ENCODE measurements around the gene FRRS1.

FRRS1 gene

GRCh38 chr1:99675994-99676393 lies 90.4 kb downstream of the FRRS1 start:
- no peak for DNase-seq (ENCODE audit: low read depth)

DNA sequence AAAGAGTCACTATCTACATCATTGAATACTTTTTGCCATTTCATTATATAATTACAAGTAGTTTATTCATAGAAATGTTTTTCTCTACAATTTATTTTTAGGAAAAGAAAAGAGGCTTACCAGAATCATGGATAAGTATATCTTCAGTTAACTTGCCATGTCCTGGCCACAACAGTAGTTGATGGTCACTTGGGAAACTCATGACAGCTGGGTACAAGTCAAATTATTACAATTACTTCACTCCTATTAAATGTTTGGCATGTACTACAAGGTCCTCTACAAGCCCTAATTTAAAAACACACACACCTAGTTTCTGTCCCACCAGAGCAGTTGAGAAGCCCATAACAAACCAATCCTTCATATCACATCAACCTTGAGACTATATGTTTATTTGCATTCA lies 91.1 kb downstream of the FRRS1 start:
- DNase-seq (ENCODE audit: low read depth) = no peak

DNA sequence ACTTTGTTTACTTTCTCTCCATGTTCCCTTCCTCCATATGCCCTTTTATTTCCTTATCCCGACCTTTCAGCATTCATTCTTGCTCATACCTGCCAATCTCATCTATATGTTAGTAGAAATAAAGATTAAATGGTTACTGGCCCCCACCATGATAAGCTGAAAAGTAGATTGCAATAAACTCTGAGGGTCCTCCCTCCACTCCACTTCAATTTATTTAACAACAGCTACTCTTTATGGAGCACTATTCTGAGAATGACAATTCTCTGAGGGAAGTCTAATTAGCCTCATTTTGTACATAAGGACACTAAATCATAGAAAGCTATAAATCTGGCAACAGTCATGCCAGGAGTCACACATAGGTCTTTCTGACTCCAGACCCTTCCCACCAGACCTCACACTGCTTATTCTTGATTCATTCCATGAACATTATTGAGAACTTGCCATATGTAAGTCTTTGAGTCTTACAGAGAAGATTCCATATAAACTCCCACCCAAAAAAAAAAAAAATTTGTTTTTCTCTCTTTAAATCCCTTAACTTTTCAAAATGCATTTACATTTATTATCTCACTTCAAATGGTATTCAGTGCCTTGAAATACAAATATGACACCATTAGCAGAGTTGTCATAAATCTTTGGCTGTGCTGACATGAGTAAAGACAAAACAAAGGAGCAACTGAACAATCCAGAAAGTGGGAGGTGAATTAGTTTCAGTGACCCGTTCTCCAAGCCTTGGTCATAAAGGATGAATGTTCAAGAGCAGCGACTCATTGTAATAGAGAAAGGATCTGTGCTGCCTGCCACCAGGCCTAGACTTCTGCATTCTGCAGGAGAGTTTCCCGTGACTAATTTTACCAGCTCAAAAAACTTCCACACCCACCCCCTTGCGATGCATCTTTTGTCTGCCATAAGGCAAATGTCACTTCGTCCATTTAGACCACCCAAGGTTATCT lies 92.0 kb downstream of the FRRS1 start:
- DNase-seq (ENCODE audit: low read depth) = no peak

DNA sequence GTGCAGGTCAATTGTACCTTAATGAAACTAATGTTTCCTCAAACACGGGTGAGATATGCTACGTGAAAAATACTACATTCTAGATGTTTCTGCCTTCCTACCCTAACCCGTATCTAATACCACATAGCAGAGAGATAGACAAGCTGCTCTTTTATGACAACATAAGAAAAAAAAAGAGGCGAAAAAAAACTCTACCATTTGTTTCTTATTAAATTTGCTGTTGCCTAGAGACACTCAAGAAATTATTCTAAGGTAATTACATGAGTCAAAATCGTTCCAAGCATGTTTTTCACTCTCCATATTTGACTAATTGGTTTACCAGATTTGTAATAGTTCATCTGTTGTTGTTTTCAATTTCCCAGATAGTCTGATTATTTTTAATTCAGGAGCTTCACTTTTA lies 93.1 kb downstream of the FRRS1 start:
- DNase-seq (ENCODE audit: low read depth) = peak; percentile 44

GRCh38 chr1:99672530-99673213 lies 93.8 kb downstream of the FRRS1 start:
- peak; percentile 86 for DNase-seq (ENCODE audit: low read depth)

- no peak for DNase-seq (ENCODE audit: low read depth)
Measured at GRCh38 chr1:99672038-99672437, 94.4 kb downstream of the FRRS1 start.

DNA sequence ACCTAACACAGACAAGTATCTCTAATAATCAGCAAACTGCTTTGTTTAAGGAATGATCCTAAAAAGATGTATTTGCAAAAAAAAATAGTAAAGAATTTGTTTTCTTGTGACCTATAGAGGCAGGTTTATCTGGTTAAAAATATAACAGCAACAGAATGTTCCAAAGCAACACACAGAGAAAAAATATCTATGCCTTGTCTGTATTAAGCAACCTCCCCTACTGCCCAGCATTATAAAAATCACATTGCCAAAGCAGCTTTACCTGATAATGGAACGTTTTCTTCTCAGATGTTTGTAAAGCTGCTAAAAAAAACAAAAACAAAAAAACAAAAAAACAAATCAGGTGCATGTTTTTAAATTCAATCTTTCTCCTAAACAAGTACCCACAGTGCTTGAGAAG lies 95.9 kb downstream of the FRRS1 start:
- no peak for DNase-seq (ENCODE audit: low read depth)

DNA sequence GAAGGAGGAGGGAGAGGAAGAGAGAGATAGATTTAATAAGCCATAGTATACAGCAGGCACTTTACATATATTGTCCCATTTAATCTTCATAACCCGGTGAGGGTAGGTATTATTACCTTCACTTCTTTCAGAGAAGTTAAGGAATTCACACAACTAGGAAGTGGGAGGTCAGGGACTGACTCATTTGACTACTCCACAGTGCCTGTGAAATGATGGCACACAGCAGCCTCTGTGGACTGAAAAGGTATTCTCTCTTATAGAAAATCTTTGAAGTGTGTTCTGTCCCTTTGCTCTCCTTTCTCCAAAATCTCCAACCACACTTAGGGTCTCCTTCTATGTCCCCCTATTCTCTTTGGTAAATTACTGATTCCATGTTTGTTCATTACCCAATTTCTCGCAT lies 96.6 kb downstream of the FRRS1 start:
- no peak for DNase-seq (ENCODE audit: low read depth)

GRCh38 chr1:99669376-99669775 lies 97.1 kb downstream of the FRRS1 start:
- DNase-seq (ENCODE audit: low read depth) = no peak

DNA sequence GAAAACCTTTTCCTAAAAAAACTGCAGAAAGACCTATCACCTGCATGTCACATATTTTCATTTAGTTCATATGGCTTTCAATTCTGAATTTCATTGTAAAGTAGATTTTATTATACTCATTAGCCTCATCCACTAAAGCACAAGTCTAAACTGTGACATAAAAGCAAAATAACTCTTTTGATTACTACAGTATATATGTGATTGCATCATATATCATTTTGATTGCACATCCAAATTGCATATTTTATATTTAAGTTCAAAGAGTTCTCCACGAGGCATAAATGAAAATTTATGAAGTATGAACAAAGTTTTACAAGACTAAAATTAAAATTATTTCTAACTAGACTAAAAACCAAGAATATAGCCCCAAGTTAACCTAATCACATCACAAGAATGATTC lies 101.2 kb downstream of the FRRS1 start:
- DNase-seq (ENCODE audit: low read depth) = no peak

DNA sequence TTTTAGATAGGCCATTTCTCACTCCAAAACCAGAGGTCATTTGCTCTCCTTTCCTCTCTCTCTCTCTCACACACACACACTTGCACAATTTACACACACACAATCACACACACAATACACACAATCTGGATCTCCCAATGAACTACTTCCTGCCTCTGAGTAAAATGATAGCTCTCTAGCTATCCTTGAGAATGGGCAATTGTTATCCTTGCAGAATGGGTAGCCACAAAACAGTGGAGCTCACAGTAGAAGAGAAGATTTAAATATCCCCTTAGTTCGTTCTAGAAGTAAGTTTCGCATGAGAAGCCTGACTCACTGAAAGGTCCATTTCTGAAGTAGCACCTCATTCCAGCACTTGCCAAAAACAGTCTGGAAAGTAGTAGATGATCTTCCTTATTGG lies 102.9 kb downstream of the FRRS1 start:
- DNase-seq (ENCODE audit: low read depth) = no peak

DNA sequence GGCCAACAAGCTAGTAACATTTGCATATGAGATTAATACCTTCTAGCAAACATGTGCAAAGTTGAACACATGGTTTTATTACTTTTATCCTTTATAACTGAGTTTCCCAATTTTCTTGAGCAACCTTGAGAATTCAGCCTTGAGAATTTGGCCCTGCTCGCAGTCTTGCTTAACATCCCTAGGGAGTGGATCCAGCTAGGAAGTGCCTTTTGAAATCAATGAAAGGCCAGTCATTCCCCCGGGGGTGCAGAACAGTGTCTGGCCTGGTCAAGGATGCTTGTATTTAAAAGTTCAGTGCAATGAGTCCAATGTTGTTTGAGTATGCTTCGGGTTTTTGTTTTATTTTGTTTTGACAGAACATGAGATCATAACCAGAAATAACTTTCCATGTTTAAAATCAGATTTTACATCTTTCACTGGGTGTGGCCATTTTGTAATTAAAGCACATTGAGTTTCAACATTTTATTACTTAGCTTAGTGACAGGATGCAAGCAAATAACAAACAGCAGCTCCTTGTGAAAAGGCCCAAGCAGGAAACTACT lies 103.8 kb downstream of the FRRS1 start:
- peak; percentile 100 for DNase-seq (ENCODE audit: low read depth)

DNA sequence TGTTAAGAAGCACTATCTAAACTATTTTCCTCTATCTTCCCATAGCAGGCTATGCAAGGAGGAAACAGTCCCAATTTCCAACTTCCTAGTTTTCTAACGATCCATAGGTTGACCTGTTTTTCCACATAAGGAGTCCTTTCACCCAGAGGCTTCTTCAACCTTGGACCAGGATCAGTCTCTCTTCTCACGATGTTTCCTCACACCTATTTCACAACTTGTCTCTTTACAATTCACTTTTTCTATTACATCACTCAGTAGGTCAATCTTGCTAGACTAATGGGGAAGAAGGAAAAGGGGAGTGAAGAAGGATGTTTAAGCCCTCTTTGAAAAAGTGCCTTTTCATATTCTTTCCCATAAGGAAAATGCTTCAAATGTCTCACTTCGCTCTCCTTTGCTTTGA lies 104.7 kb downstream of the FRRS1 start:
- DNase-seq (ENCODE audit: low read depth) = peak; percentile 66

DNA sequence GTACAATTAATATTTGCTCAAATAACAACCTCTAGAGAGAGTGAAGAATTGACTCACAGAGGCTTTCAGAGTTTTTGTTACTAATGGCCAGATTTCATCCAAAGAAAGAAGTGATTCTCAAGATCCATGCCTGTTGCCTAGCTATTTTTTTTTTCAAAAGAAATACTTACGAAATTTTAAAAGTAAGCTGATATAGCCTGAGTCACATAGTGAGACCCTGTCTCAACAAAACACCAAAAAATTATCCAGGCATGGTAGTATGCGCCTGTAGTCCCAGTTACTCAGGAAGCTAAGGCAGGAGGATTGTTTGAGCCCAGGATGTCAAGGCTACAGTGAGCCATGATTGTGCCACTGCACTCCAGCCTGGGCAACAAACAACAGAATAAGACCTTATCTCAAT lies 105.9 kb downstream of the FRRS1 start:
- peak; percentile 65 for DNase-seq (ENCODE audit: low read depth)

GRCh38 chr1:99659755-99660210 lies 106.7 kb downstream of the FRRS1 start:
- DNase-seq (ENCODE audit: low read depth) = peak; percentile 66
